ENCODE measurements around the gene RBBP5. TPM values are rescaled to one million over a fixed set of nuclear protein-coding genes. Genes with fewer than 3 reads are reported as not detected.

The RBBP5 gene
- total RNA-seq, 2 experiments from 2014 or later = 14.8 to 15.6 TPM

- DNase-seq = no peak
- no peak for ATAC-seq (ENCODE audit: poor library complexity)
- Mint-ChIP-seq H3K36me3 (ENCODE audit: low read depth) (peaks cover 94% of the 10 kb centered on the region), H3K4me1 (ENCODE audit: low read depth) (peaks cover 12% of the 10 kb centered on the region), H3K27me3 (no peaks in the 10 kb centered on the region), H3K27ac (no peak overlapping the region), H3K4me3 (no peak overlapping the region), H3K9me3 (no peaks in the 10 kb centered on the region)
- no peak overlapping the region for H3K4me3 ChIP-seq (ENCODE audit: low read length)
- no peak for TF ChIP-seq CTCF (IDR thresholded peaks at IDR 0.05)
- H3K27ac ChIP-seq (ENCODE audit: low read depth in 1 of 2, low read length in 2 of 2) = no peak overlapping the region
- POLR2A ChIA-PET = no interaction called here
- CTCF ChIA-PET = no interaction called here
- H3K4me1 ChIP-seq (ENCODE audit: insufficient read depth, low read length) = no peaks in the 10 kb centered on the region
- no peaks in the 10 kb centered on the region for H3K9me3 ChIP-seq (ENCODE audit: control insufficient read depth in 1 of 2, insufficient read depth in 1 of 2, low read length in 2 of 2)
- H3K36me3 ChIP-seq (ENCODE audit: insufficient read depth, low read length) = peaks cover 91% of the 10 kb centered on the region
- no peaks in the 10 kb centered on the region for H3K27me3 ChIP-seq (ENCODE audit: control insufficient read depth in 1 of 2, insufficient read depth in 2 of 2, low read length in 2 of 2)
- intact Hi-C loops (cut with DNase I, micrococcal nuclease) = no loop called here
These were observed 19.4 kb downstream of the RBBP5 start for GRCh38 chr1:205102404-205102803.

GRCh38 chr1:205098242-205098641 lies 23.5 kb downstream of the RBBP5 start:
- TF ChIP-seq CTCF (IDR thresholded peaks at IDR 0.05) = no peak
- Histone ChIP-seq H3K4me1 (ENCODE audit: insufficient read depth, low read length) (no peaks in the 10 kb centered on the region), H3K9me3 (ENCODE audit: control insufficient read depth in 1 of 2, insufficient read depth in 1 of 2, low read length in 2 of 2) (no peaks in the 10 kb centered on the region), H3K4me3 (ENCODE audit: low read length) (no peak overlapping the region), H3K36me3 (ENCODE audit: insufficient read depth, low read length) (peaks cover 91% of the 10 kb centered on the region), H3K27ac (ENCODE audit: low read depth in 1 of 2, low read length in 2 of 2) (no peak overlapping the region), H3K27me3 (ENCODE audit: control insufficient read depth in 1 of 2, insufficient read depth in 2 of 2, low read length in 2 of 2) (no peaks in the 10 kb centered on the region)
- Mint-ChIP-seq H3K9me3 (no peaks in the 10 kb centered on the region), H3K36me3 (ENCODE audit: low read depth) (peaks cover 97% of the 10 kb centered on the region), H3K27ac (no peak overlapping the region), H3K4me1 (ENCODE audit: low read depth) (peaks cover 4% of the 10 kb centered on the region), H3K4me3 (no peak overlapping the region), H3K27me3 (no peaks in the 10 kb centered on the region)
- intact Hi-C loops (cut with DNase I, micrococcal nuclease) = no loop called here
- ChIA-PET POLR2A (no interaction called here), CTCF (no interaction called here)
- DNase-seq (no peak), ATAC-seq (ENCODE audit: poor library complexity) (no peak)

- peaks cover 89% of the 10 kb centered on the region for H3K36me3 ChIP-seq (ENCODE audit: insufficient read depth, low read length)
- TF ChIP-seq CTCF (IDR thresholded peaks at IDR 0.05) = no peak
- Mint-ChIP-seq H3K4me3 (no peak overlapping the region), H3K27ac (no peak overlapping the region), H3K9me3 (no peaks in the 10 kb centered on the region), H3K4me1 (ENCODE audit: low read depth) (no peaks in the 10 kb centered on the region), H3K27me3 (no peaks in the 10 kb centered on the region), H3K36me3 (ENCODE audit: low read depth) (peaks cover 97% of the 10 kb centered on the region)
- ATAC-seq (ENCODE audit: poor library complexity) (no peak), DNase-seq (no peak)
- no peaks in the 10 kb centered on the region for H3K4me1 ChIP-seq (ENCODE audit: insufficient read depth, low read length)
- ChIA-PET POLR2A (no interaction called here), CTCF (no interaction called here)
- H3K27me3 ChIP-seq (ENCODE audit: control insufficient read depth in 1 of 2, insufficient read depth in 2 of 2, low read length in 2 of 2) = no peaks in the 10 kb centered on the region
- no peak overlapping the region for H3K4me3 ChIP-seq (ENCODE audit: low read length)
- no peak overlapping the region for H3K27ac ChIP-seq (ENCODE audit: low read depth in 1 of 2, low read length in 2 of 2)
- intact Hi-C loops (cut with DNase I, micrococcal nuclease) = no loop called here
- no peaks in the 10 kb centered on the region for H3K9me3 ChIP-seq (ENCODE audit: control insufficient read depth in 1 of 2, insufficient read depth in 1 of 2, low read length in 2 of 2)
These were observed 26.4 kb downstream of the RBBP5 start for GRCh38 chr1:205095422-205095821.

All from CD4-positive, alpha-beta T cell (primary cell).